Endothelial cell of umbilical vein (primary cell): Measurements from ENCODE around the gene DAND5. TPM values are rescaled to one million over a fixed set of nuclear protein-coding genes. Genes with fewer than 3 reads are reported as not detected.

Source experiments
- BruUV-seq: library from RNA; stranded (reverse); fragments of 400-500 nt; replicated peaks from 2 replicates; lab custom pipeline; 2021; lab: Mats Ljungman, UMichigan
- CTCF ChIA-PET: fragments of 300-600, 350-600 bp; sonication (Branson Sonifier 250); formaldehyde crosslinking; loops from one replicate; lab custom pipeline; 2021; ENCODE audit warnings: antibody characterized with exemption, inconsistent platforms; lab: Charles Lee
- POLR2A ChIA-PET: fragments of 300-600, 350-600 bp; sonication (Branson Sonifier 250); formaldehyde crosslinking; loops from one replicate; lab custom pipeline; 2021; ENCODE audit warnings: antibody characterized with exemption, inconsistent platforms; lab: Charles Lee
- DNase-seq: peaks from one replicate; pipeline ENCODE4 v3.0.0-alpha.2; 2011; ENCODE audit warnings: low read depth, low spot score
- FAIRE-seq: peaks from 2 replicates; lab custom pipeline; 2011; peaks lifted over from hg19 to GRCh38; lab: Jason Lieb, UNC
- H2AFZ ChIP-seq: 2 replicates; pipeline ENCODE4 v1.6.0; 2012; ENCODE audit warnings: low read depth, low read length, control low read depth, inconsistent platforms
- H3K27ac ChIP-seq: 2 replicates; pipeline ENCODE4 v1.5.1; 2011; ENCODE audit warnings: low read depth, mild to moderate bottlenecking, control low read depth, low read length, moderate library complexity; ENCODE audit not compliant: insufficient read depth
- H3K27me3 ChIP-seq, 2 experiments: 2 replicates each; pipeline versions ENCODE4 v1.6.0 to v1.6.1; 2011; ENCODE audit warnings: low read length in 2 of 2, mixed read lengths in 1 of 2; ENCODE audit not compliant: control insufficient read depth in 2 of 2, insufficient read depth in 2 of 2
- H3K36me3 ChIP-seq, 2 experiments: 2 replicates in 1 of 2; 3 replicates in 1 of 2; pipeline ENCODE4 v1.5.1; 2011; ENCODE audit warnings: low read length in 2 of 2, mild to moderate bottlenecking in 1 of 2, moderate library complexity in 1 of 2; ENCODE audit not compliant: control insufficient read depth in 2 of 2, insufficient read depth in 2 of 2; ENCODE audit errors: extremely low read depth in 1 of 2
- H3K4me1 ChIP-seq: 3 replicates; pipeline ENCODE4 v1.5.1; 2011; ENCODE audit warnings: mild to moderate bottlenecking, low read length; ENCODE audit not compliant: control insufficient read depth, insufficient read depth; ENCODE audit errors: extremely low read depth
- H3K4me2 ChIP-seq: 2 replicates; pipeline ENCODE4 v1.6.1; 2011; ENCODE audit warnings: low read length, control low read depth, mixed read lengths; ENCODE audit not compliant: insufficient read depth
- H3K4me3 ChIP-seq, 3 experiments: fragments of 200-600 bp in 1 of 3; sonication (generic), shearing (Covaris generic) in 1 of 3; replicated peaks in 1 of 3; 2 replicates each; pipeline ENCODE4 v1.5.1; 2011 to 2016; ENCODE audit warnings: control low read depth in 3 of 3, low read length in 3 of 3, mild to moderate bottlenecking in 2 of 3, inconsistent platforms in 1 of 3, low read depth in 1 of 3, moderate library complexity in 1 of 3; ENCODE audit not compliant: insufficient read depth in 1 of 3
- H3K79me2 ChIP-seq: 2 replicates; pipeline ENCODE4 v1.6.0; 2012; ENCODE audit warnings: low read length, inconsistent platforms; ENCODE audit not compliant: control insufficient read depth, insufficient read depth
- H3K9ac ChIP-seq: replicated peaks from 2 replicates; pipeline ENCODE3; 2011; ENCODE audit warnings: low read length, control low read depth; ENCODE audit not compliant: insufficient read depth; ENCODE audit errors: extremely low read depth
- H3K9me1 ChIP-seq: replicated peaks from 3 replicates; pipeline ENCODE4 v1.6.0; 2011; ENCODE audit warnings: mild to moderate bottlenecking, low read length; ENCODE audit not compliant: control insufficient read depth, insufficient read depth; ENCODE audit errors: extremely low read depth
- H3K9me3 ChIP-seq: replicated peaks from 2 replicates; pipeline ENCODE4 v1.5.1; 2012; ENCODE audit warnings: low read length, inconsistent platforms; ENCODE audit not compliant: control insufficient read depth, insufficient read depth
- H4K20me1 ChIP-seq: replicated peaks from 2 replicates; pipeline ENCODE3; 2011; ENCODE audit warnings: mild to moderate bottlenecking, low read length; ENCODE audit not compliant: control insufficient read depth, insufficient read depth; ENCODE audit errors: extremely low read depth
- CTCF ChIP-seq, 2 donors: IDR thresholded peaks; 1 replicate in 1 of 2; 2 replicates in 1 of 2; pipeline ENCODE4 v1.5.1; 2011; ENCODE audit warnings: low read length in 2 of 2, mild to moderate bottlenecking in 2 of 2, moderate library complexity in 2 of 2, control low read depth in 1 of 2, inconsistent platforms in 1 of 2, low read depth in 1 of 2; ENCODE audit not compliant: insufficient read depth in 1 of 2; ENCODE audit errors: extremely low read depth in 1 of 2
- EZH2 ChIP-seq: IDR thresholded peaks from 2 replicates; pipeline ENCODE4 v1.6.1; 2012; ENCODE audit warnings: borderline replicate concordance, low read depth, mild to moderate bottlenecking, moderate library complexity, low read length, inconsistent platforms; ENCODE audit not compliant: severe bottlenecking
- FOS ChIP-seq: IDR thresholded peaks from 2 replicates; pipeline ENCODE4 v1.6.1; 2011; ENCODE audit warnings: mild to moderate bottlenecking, low read length, moderate library complexity, borderline replicate concordance; ENCODE audit not compliant: insufficient read depth
- GATA2 ChIP-seq: IDR thresholded peaks from 2 replicates; pipeline ENCODE4 v1.7.0; 2011; ENCODE audit warnings: low read depth, mild to moderate bottlenecking, moderate library complexity, mixed read lengths, low read length; ENCODE audit not compliant: insufficient read length, insufficient read depth
- JUN ChIP-seq: IDR thresholded peaks from 2 replicates; pipeline ENCODE4 v1.6.1; 2011; ENCODE audit warnings: borderline replicate concordance, low read depth; ENCODE audit not compliant: insufficient read length, insufficient read depth
- MAX ChIP-seq: IDR thresholded peaks from 2 replicates; pipeline ENCODE4 v1.6.1; 2011; ENCODE audit not compliant: insufficient read depth, insufficient read length
- MYC ChIP-seq: IDR thresholded peaks from one replicate; pipeline ENCODE4 v1.6.1; 2011; ENCODE audit warnings: mild to moderate bottlenecking, low read depth, low read length
- POLR2A ChIP-seq: IDR thresholded peaks from 2 replicates; pipeline ENCODE4 v1.6.1; 2012; ENCODE audit warnings: low read depth, mild to moderate bottlenecking, control low read depth, low read length
- POLR2AphosphoS5 ChIP-seq: IDR thresholded peaks from 2 replicates; pipeline ENCODE4 v1.6.1; 2012; ENCODE audit warnings: low read depth, mild to moderate bottlenecking, control low read depth, low read length, moderate library complexity; ENCODE audit not compliant: insufficient read depth
- dilution Hi-C: fragments of 300-500 bp; cut with MboI; formaldehyde crosslinking; loops from one replicate; pipeline ENCODE4 v1.15.0; 2019; ENCODE audit warnings: low sequenced_read_pairs; ENCODE audit not compliant: extremely low pct_ligation_motif_present
- intact Hi-C: fragments of 100-400 bp; cut with micrococcal nuclease; formaldehyde crosslinking; loops from one replicate; pipeline ENCODE4 v1.10.0; 2022
- polyA plus RNA-seq, 4 experiments: library from polyadenylated mRNA; depleted of rRNA in 3 of 4; stranded (reverse) in 3 of 4; unstranded in 1 of 4; fragments of >200 nt; gene quantifications; 2 replicates each; pipeline versions ENCODE4 v1.2.1 to v1.2.3, GENCODE V29; 2011 to 2012; ENCODE audit warnings: missing spikeins in 1 of 4
- total RNA-seq: library from RNA; stranded (reverse); gene quantifications from 2 replicates; pipeline ENCODE4 v1.2.3, GENCODE V29; 2021

Gene DAND5
- total and polyA plus RNA-seq, 2 donors (not counting 3 experiments of a cell fraction or from before 2014, with no cell fraction given) = 0.06 to 0.20 TPM

GRCh38 chr19:12987190-12987589, 17.8 kb downstream of the DAND5 start:
- POLR2A ChIA-PET = no interaction called here
- CTCF ChIA-PET = no interaction called here
- H3K4me2 ChIP-seq = no peak overlapping the region
- H3K9me1 ChIP-seq = no peaks in the 10 kb centered on the region
- no peaks in the 10 kb centered on the region for H3K79me2 ChIP-seq
- H4K20me1 ChIP-seq = no peaks in the 10 kb centered on the region
- no peaks in the 10 kb centered on the region for H3K36me3 ChIP-seq
- H3K9me3 ChIP-seq = no peaks in the 10 kb centered on the region
- H2AFZ ChIP-seq = no peak overlapping the region
- H3K4me1 ChIP-seq = peaks cover 2% of the 10 kb centered on the region
- TF ChIP-seq EZH2 (no peak), JUN (no peak), MYC (no peak), FOS (no peak), MAX (no peak)
- DNase-seq (no peak), FAIRE-seq (no peak)
- no peak overlapping the region for H3K27ac ChIP-seq
- no peak overlapping the region for H3K9ac ChIP-seq
- H3K27me3 ChIP-seq = no peaks in the 10 kb centered on the region
- dilution Hi-C loops = no loop called here
- H3K4me3 ChIP-seq = no peak overlapping the region
- intact Hi-C loops = no loop called here
- BruUV-seq = no TSS peak

- Histone ChIP-seq H4K20me1 (no peaks in the 10 kb centered on the region), H3K27ac (no peak overlapping the region), H3K9me1 (no peaks in the 10 kb centered on the region), H3K27me3 (no peaks in the 10 kb centered on the region), H3K4me3 (no peak overlapping the region), H3K9ac (no peak overlapping the region), H3K79me2 (no peaks in the 10 kb centered on the region), H3K9me3 (no peaks in the 10 kb centered on the region), H3K36me3 (no peaks in the 10 kb centered on the region), H3K4me2 (no peak overlapping the region), H3K4me1 (peaks cover 2% of the 10 kb centered on the region), H2AFZ (no peak overlapping the region)
- dilution Hi-C loops = no loop called here
- no peak for TF ChIP-seq EZH2
- TF ChIP-seq CTCF (IDR thresholded peaks at IDR 0.05; ENCODE audit: extremely low read depth in 1 of 2, insufficient read depth in 1 of 2, low read depth in 1 of 2, low read length in 2 of 2) = no peak
- no peak for TF ChIP-seq FOS
- no peak for TF ChIP-seq POLR2AphosphoS5
- no peak for TF ChIP-seq GATA2
- TF ChIP-seq POLR2A = no peak
- FAIRE-seq = no peak
- BruUV-seq = no TSS peak
- POLR2A ChIA-PET = no interaction called here
- intact Hi-C loops = no loop called here
- DNase-seq = no peak
- CTCF ChIA-PET = no interaction called here
Measured at GRCh38 chr19:12987781-12988180, 18.4 kb downstream of the DAND5 start.
